ENCODE measurements around the gene CRIM1.
A peak's percentile ranks its signal among the peaks of the same experiment; 100 is the strongest.

GRCh38 chr2:36478332-36478738, 122.8 kb downstream of the CRIM1 start:
- no peak for TF ChIP-seq CBX2 (IDR thresholded peaks at IDR 0.05; ENCODE audit: borderline replicate concordance, low read depth)
- TF ChIP-seq JUNB (IDR thresholded peaks at IDR 0.05): peak; percentile 79
- no peak for TF ChIP-seq KDM5A (IDR thresholded peaks at IDR 0.05)
- TF ChIP-seq, protein P1, sequence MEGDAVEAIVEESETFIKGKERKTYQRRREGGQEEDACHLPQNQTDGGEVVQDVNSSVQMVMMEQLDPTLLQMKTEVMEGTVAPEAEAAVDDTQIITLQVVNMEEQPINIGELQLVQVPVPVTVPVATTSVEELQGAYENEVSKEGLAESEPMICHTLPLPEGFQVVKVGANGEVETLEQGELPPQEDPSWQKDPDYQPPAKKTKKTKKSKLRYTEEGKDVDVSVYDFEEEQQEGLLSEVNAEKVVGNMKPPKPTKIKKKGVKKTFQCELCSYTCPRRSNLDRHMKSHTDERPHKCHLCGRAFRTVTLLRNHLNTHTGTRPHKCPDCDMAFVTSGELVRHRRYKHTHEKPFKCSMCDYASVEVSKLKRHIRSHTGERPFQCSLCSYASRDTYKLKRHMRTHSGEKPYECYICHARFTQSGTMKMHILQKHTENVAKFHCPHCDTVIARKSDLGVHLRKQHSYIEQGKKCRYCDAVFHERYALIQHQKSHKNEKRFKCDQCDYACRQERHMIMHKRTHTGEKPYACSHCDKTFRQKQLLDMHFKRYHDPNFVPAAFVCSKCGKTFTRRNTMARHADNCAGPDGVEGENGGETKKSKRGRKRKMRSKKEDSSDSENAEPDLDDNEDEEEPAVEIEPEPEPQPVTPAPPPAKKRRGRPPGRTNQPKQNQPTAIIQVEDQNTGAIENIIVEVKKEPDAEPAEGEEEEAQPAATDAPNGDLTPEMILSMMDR (IDR thresholded peaks at IDR 0.05): no peak
- TF ChIP-seq RCOR1 (IDR thresholded peaks at IDR 0.05; ENCODE audit: low read depth, low read length): no peak
- TF ChIP-seq ESRRA (IDR thresholded peaks at IDR 0.05; ENCODE audit: borderline replicate concordance, low read length): no peak
- TF ChIP-seq POLR2A (IDR thresholded peaks at IDR 0.05; ENCODE audit: low read length): no peak
- no peak for TF ChIP-seq ELK1 (IDR thresholded peaks at IDR 0.05; ENCODE audit: low read depth, low read length)
